Measurements from ENCODE around the gene GAST. TPM values are rescaled to one million over a fixed set of nuclear protein-coding genes. Genes with fewer than 3 reads are reported as not detected.

The GAST gene
- total RNA-seq, 1 experiment from 2014 or later, result not detected

GRCh38 chr17:41664172-41664457, 48.0 kb upstream of the GAST start:
- Histone ChIP-seq H3K9ac (ENCODE audit: extremely low read depth, insufficient read length, low read length) (no peak overlapping the region), H2BK120ac (ENCODE audit: low read depth, low read length, poor library complexity, severe bottlenecking) (no peak overlapping the region), H2BK5ac (ENCODE audit: insufficient read length, low read length) (no peak overlapping the region), H3K4ac (ENCODE audit: low read depth, low read length) (no peak overlapping the region), H3K23ac (ENCODE audit: insufficient read length, low read depth, low read length) (no peak overlapping the region), H2BK15ac (ENCODE audit: low read depth, low read length) (no peak overlapping the region), H4K20me1 (ENCODE audit: control insufficient read depth, insufficient read depth, insufficient read length) (no peaks in the 10 kb centered on the region), H2AFZ (ENCODE audit: low read length) (no peak overlapping the region), H3K56ac (ENCODE audit: insufficient read length, low read depth, low read length) (no peak overlapping the region), H2AK5ac (ENCODE audit: insufficient read length, low read length) (no peak overlapping the region), H3K4me1 (ENCODE audit: insufficient read depth, low read length) (no peaks in the 10 kb centered on the region; the same call in 1 of the 2 replicates), H3K9me3 (ENCODE audit: control insufficient read depth, low read depth, low read length) (no peaks in the 10 kb centered on the region), H3K14ac (ENCODE audit: insufficient read depth, low read length) (no peak overlapping the region), H4K91ac (ENCODE audit: insufficient read length, low read depth, low read length) (no peak overlapping the region), H3K27me3 (ENCODE audit: insufficient read depth, low read length) (peaks cover 3% of the 10 kb centered on the region; the same call in 1 of the 2 replicates), H3K79me1 (ENCODE audit: insufficient read depth, low read depth, low read length, poor library complexity, severe bottlenecking) (no peaks in the 10 kb centered on the region), H2BK12ac (ENCODE audit: insufficient read length, low read depth, low read length) (no peak overlapping the region), H3K79me2 (ENCODE audit: insufficient read depth, low read length) (no peaks in the 10 kb centered on the region), H3T11ph (ENCODE audit: low read length) (no peak overlapping the region), H4K5ac (ENCODE audit: insufficient read length, low read depth, low read length) (no peak overlapping the region), H3K23me2 (ENCODE audit: insufficient read length, low read depth, low read length, poor library complexity, severe bottlenecking) (peaks cover 11% of the 10 kb centered on the region), H2BK20ac (ENCODE audit: low read depth, low read length, poor library complexity, severe bottlenecking) (no peak overlapping the region), H3K4me2 (ENCODE audit: insufficient read depth, insufficient read length, low read length) (no peak overlapping the region), H3K27ac (ENCODE audit: insufficient read length, low read depth, low read length) (no peak overlapping the region), H3K18ac (ENCODE audit: insufficient read length, low read depth, low read length) (no peak overlapping the region), H4K8ac (replicated peaks; ENCODE audit: insufficient read length, low read depth, low read length) (no peak overlapping the region)
- Mint-ChIP-seq H3K4me3 (no peak overlapping the region), H3K4me1 (peaks cover 20 to 27% of the 10 kb centered on the region in 2 experiments), H3K9me3 (no peaks in the 10 kb centered on the region), H3K27ac (no peak overlapping the region), H3K27me3 (ENCODE audit: low read depth) (peaks cover 36% of the 10 kb centered on the region), H3K36me3 (ENCODE audit: insufficient read depth in 1 of 3, low read depth in 3 of 3) (no peaks in the 10 kb centered on the region)
- WGBS (ENCODE audit: extremely low coverage, insufficient read length, low lambda C conversion rate), result no CpG with 5 or more reads among the region's 2 CpGs
- no peak for DNase-seq
- TF ChIP-seq CTCF (conservative IDR thresholded peaks at IDR 0.05), result no peak
